Measurements from ENCODE around the gene CBLN1. TPM values are rescaled to one million over a fixed set of nuclear protein-coding genes. Genes with fewer than 3 reads are reported as not detected.

The CBLN1 gene
- total RNA-seq, 4 donors from 2014 or later, result 0.32 TPM; not detected in 3

DNA sequence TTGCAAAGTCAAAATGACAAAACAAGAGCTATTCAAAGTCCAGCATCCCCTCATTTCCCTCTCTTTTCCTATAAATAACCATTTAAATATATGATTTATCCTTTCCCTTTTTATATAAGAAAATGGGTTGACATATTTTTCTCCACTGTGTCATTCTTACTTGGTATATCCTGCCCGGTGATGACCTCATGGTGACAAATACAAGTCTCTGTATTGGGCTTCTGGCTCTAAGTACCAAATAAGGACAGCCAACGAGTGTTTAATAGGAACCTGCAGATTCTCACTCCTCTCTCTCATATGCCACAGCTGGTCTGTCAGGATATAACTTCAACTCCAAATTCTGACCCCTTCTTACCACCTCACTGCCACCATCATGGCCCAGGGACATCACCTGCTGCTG is 25.5 kb upstream of the CBLN1 start:
- Histone ChIP-seq H3K27ac (no peak overlapping the region), H3K4me3 (no peak overlapping the region), H3K4me1 (no peaks in the 10 kb centered on the region), H3K36me3 (no peaks in the 10 kb centered on the region), H3K27me3 (peaks cover 12% of the 10 kb centered on the region), H3K9me3 (no peaks in the 10 kb centered on the region)
- DNase-seq, result no peak
- intact Hi-C loops (cut with DNase I; ENCODE audit: low total_unique reads) (no loop called here), in situ Hi-C loops (cut with MboI; ENCODE audit: low pct_ligation_motif_present in 1 of 4, low pct_unique_long_range_greater_than_20kb in 1 of 4, low sequenced_read_pairs in 3 of 4) (no loop called here)
- TF ChIP-seq POLR2A (IDR thresholded peaks at IDR 0.05) (no peak), EP300 (IDR thresholded peaks at IDR 0.05; ENCODE audit: low read depth) (no peak), POLR2AphosphoS5 (IDR thresholded peaks at IDR 0.05) (no peak)
- TF ChIP-seq, protein P1, sequence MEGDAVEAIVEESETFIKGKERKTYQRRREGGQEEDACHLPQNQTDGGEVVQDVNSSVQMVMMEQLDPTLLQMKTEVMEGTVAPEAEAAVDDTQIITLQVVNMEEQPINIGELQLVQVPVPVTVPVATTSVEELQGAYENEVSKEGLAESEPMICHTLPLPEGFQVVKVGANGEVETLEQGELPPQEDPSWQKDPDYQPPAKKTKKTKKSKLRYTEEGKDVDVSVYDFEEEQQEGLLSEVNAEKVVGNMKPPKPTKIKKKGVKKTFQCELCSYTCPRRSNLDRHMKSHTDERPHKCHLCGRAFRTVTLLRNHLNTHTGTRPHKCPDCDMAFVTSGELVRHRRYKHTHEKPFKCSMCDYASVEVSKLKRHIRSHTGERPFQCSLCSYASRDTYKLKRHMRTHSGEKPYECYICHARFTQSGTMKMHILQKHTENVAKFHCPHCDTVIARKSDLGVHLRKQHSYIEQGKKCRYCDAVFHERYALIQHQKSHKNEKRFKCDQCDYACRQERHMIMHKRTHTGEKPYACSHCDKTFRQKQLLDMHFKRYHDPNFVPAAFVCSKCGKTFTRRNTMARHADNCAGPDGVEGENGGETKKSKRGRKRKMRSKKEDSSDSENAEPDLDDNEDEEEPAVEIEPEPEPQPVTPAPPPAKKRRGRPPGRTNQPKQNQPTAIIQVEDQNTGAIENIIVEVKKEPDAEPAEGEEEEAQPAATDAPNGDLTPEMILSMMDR (IDR thresholded peaks at IDR 0.05), result no peak
- WGBS, 2 donors (ENCODE audit: low coverage in 1 of 2), result 50 to 66% methylated on average over 2 of the region's 2 CpGs

DNA sequence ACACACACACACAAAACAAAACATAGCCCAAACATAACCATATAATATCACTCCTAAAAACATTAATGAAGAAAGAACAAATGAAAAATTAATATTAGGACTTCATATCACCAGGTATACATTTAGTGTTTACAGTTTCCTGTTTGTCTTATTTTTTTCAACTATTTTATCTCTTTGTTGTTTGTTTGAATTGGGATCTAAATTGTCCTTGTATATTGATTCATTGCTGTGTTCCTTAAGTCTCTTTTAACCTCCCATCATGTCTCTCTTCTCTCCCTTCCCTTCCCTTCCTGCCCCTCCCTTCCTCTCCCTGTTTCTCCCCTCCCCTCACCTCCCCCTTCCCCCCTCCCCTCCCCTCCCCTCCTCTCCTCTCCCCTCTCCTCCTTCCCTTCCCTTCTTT is 23.8 kb upstream of the CBLN1 start:
- Histone ChIP-seq H3K4me1 (no peaks in the 10 kb centered on the region), H3K27ac (no peak overlapping the region), H3K27me3 (peaks cover 8% of the 10 kb centered on the region), H3K36me3 (no peaks in the 10 kb centered on the region), H3K4me3 (no peak overlapping the region), H3K9me3 (no peaks in the 10 kb centered on the region)
- no peak for DNase-seq
- in situ Hi-C loops (cut with MboI; ENCODE audit: low pct_ligation_motif_present in 1 of 4, low pct_unique_long_range_greater_than_20kb in 1 of 4, low sequenced_read_pairs in 3 of 4), result no loop called here
- intact Hi-C loops (cut with DNase I; ENCODE audit: low total_unique reads), result no loop called here
- TF ChIP-seq POLR2AphosphoS5 (IDR thresholded peaks at IDR 0.05) (no peak), POLR2A (IDR thresholded peaks at IDR 0.05) (no peak), EP300 (IDR thresholded peaks at IDR 0.05; ENCODE audit: low read depth) (no peak)
- TF ChIP-seq, protein P1 (IDR thresholded peaks at IDR 0.05), result no peak

DNA sequence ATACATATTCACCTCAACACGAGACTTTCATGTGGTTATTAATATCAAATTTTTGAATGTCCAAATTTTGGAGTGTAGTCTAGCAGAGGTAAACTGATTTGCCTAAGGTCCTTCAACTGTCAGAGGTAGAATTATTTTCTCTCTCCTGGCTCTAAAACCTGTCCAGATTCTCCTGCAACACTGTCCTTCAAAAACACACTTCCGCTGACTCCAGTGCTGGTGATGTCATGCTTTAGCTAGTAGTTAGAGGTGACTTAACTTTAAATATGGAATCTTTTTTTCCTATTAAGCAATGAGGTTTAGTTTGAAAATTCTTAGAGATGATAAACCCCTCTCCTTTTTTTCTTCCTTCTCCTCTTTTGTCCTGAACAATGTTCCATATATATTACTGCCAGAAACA is 10.8 kb upstream of the CBLN1 start:
- intact Hi-C loops (cut with DNase I; ENCODE audit: low total_unique reads) (no loop called here), in situ Hi-C loops (cut with MboI; ENCODE audit: low pct_ligation_motif_present in 1 of 4, low pct_unique_long_range_greater_than_20kb in 1 of 4, low sequenced_read_pairs in 3 of 4) (no loop called here)
- H3K9me3 ChIP-seq, result no peaks in the 10 kb centered on the region
- no peaks in the 10 kb centered on the region for H3K36me3 ChIP-seq
- no peaks in the 10 kb centered on the region for H3K4me1 ChIP-seq
- H3K27ac ChIP-seq, result no peak overlapping the region
- TF ChIP-seq POLR2A (IDR thresholded peaks at IDR 0.05) (no peak), POLR2AphosphoS5 (IDR thresholded peaks at IDR 0.05) (no peak), EP300 (IDR thresholded peaks at IDR 0.05; ENCODE audit: low read depth) (no peak)
- TF ChIP-seq, protein P1 (IDR thresholded peaks at IDR 0.05), result no peak
- peaks cover 14% of the 10 kb centered on the region for H3K27me3 ChIP-seq
- WGBS, 2 donors (ENCODE audit: low coverage in 1 of 2), result 72 to 75% methylated on average over 2 of the region's 2 CpGs
- DNase-seq, result no peak
- no peak overlapping the region for H3K4me3 ChIP-seq

DNA sequence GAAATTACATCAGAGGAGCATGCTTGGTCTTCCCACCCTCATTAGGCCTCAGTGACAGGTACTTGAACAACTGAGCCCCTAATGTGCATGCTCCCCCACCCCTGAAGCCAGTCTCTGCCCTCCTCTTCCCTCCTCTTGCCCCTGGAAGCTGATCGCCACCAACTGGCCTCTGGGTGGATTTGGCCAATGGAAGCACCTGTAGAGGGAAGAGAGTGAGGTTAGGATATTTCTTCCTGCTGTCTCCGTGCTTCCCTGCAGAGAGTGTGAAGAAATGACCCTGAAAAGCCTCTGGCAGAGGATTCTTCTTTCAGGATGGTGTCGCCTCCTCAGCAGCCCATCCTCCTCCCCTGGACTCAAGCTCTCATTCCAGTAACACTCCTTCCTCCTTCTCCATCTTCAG is 5.9 kb upstream of the CBLN1 start:
- no peaks in the 10 kb centered on the region for H3K9me3 ChIP-seq
- no peak for DNase-seq
- H3K4me1 ChIP-seq, result peaks cover 3 to 11% (median 10%) of the 10 kb centered on the region in 4 donors
- in situ Hi-C loops (cut with MboI; ENCODE audit: low pct_ligation_motif_present in 1 of 4, low pct_unique_long_range_greater_than_20kb in 1 of 4, low sequenced_read_pairs in 3 of 4) (no loop called here), intact Hi-C loops (cut with DNase I; ENCODE audit: low total_unique reads) (no loop called here)
- peaks cover 61% of the 10 kb centered on the region for H3K27me3 ChIP-seq
- H3K4me3 ChIP-seq, result no peak overlapping the region
- 44 to 60% methylated on average over 3 of the region's 3 CpGs for WGBS, 2 donors (ENCODE audit: low coverage in 1 of 2)
- no peaks in the 10 kb centered on the region for H3K36me3 ChIP-seq
- H3K27ac ChIP-seq, result no peak overlapping the region
- TF ChIP-seq POLR2A (IDR thresholded peaks at IDR 0.05) (no peak), EP300 (IDR thresholded peaks at IDR 0.05; ENCODE audit: low read depth) (no peak), POLR2AphosphoS5 (IDR thresholded peaks at IDR 0.05) (no peak)
- TF ChIP-seq, protein P1 (IDR thresholded peaks at IDR 0.05), result no peak

Measured in transverse colon (tissue), 4 donors.